CD4-positive, alpha-beta T cell (primary cell): ENCODE measurements around the gene USH1C. TPM values are rescaled to one million over a fixed set of nuclear protein-coding genes. Genes with fewer than 3 reads are reported as not detected.

ENCODE experiments used
- ATAC-seq: fragments of 200-7000 bp; cut with Tn5 transposase; one replicate; pipeline ENCODE4 v1.10.0; 2022; ENCODE audit warnings: mild to moderate bottlenecking; ENCODE audit not compliant: poor library complexity
- CTCF ChIA-PET: fragments of 350-600 bp; sonication (Branson Sonifier 250); formaldehyde crosslinking; loops from one replicate; lab custom pipeline; 2021; ENCODE audit warnings: antibody characterized with exemption, inconsistent platforms; lab: Charles Lee
- POLR2A ChIA-PET: fragments of 350-600 bp; sonication (Branson Sonifier 250); formaldehyde crosslinking; loops from one replicate; lab custom pipeline; 2021; ENCODE audit warnings: antibody characterized with exemption, inconsistent platforms; lab: Charles Lee
- DNase-seq, 14 experiments: peaks; one replicate each; pipeline ENCODE4 v3.0.0-alpha.2; 2013 to 2020; ENCODE audit warnings: mixed read lengths in 2 of 14
- H3K27ac ChIP-seq, 2 donors: one replicate each; pipeline versions ENCODE4 v1.5.1 to v1.7.0; 2013; ENCODE audit warnings: low read length in 2 of 2, low read depth in 1 of 2, mild to moderate bottlenecking in 1 of 2
- H3K27me3 ChIP-seq, 2 experiments: 1 replicate in 1 of 2; 2 replicates in 1 of 2; pipeline versions ENCODE4 v1.6.1 to v1.7.0; 2013; ENCODE audit warnings: low read length in 2 of 2, control low read depth in 1 of 2, mild to moderate bottlenecking in 1 of 2, moderate library complexity in 1 of 2; ENCODE audit not compliant: insufficient read depth in 2 of 2, control insufficient read depth in 1 of 2
- H3K36me3 ChIP-seq: one replicate; pipeline ENCODE4 v1.6.1; 2013; ENCODE audit warnings: low read length, control low read depth; ENCODE audit not compliant: insufficient read depth
- H3K4me1 ChIP-seq: one replicate; pipeline ENCODE4 v1.6.1; 2013; ENCODE audit warnings: low read length, control low read depth; ENCODE audit not compliant: insufficient read depth
- H3K4me3 ChIP-seq: one replicate; pipeline ENCODE4 v1.5.1; 2013; ENCODE audit warnings: mild to moderate bottlenecking, low read length, moderate library complexity
- H3K9me3 ChIP-seq, 2 experiments: 1 replicate in 1 of 2; 2 replicates in 1 of 2; pipeline versions ENCODE4 v1.6.1 to v1.7.0; 2013; ENCODE audit warnings: low read length in 2 of 2, mild to moderate bottlenecking in 2 of 2, control low read depth in 1 of 2, moderate library complexity in 1 of 2; ENCODE audit not compliant: control insufficient read depth in 1 of 2, insufficient read depth in 1 of 2
- H3K27ac Mint-ChIP-seq: one replicate; pipeline ENCODE4 v1.8.0; 2020; ENCODE audit warnings: mixed read lengths
- H3K27me3 Mint-ChIP-seq: one replicate; pipeline ENCODE4 v1.8.0; 2021; ENCODE audit warnings: mixed read lengths
- H3K36me3 Mint-ChIP-seq: one replicate; pipeline ENCODE4 v1.8.0; 2021; ENCODE audit warnings: low read depth, mixed read lengths
- H3K4me1 Mint-ChIP-seq: one replicate; pipeline ENCODE4 v1.8.0; 2021; ENCODE audit warnings: low read depth, mixed read lengths
- H3K4me3 Mint-ChIP-seq: one replicate; pipeline ENCODE4 v1.8.0; 2020; ENCODE audit warnings: mild to moderate bottlenecking, mixed read lengths
- H3K9me3 Mint-ChIP-seq: one replicate; pipeline ENCODE4 v1.8.0; 2020; ENCODE audit warnings: mixed read lengths
- intact Hi-C, 2 experiments: fragments of 100-400 bp; cut with DNase I in 1 of 2; cut with micrococcal nuclease in 1 of 2; formaldehyde crosslinking; loops; one replicate each; pipeline versions ENCODE4 v1.15.1 to v1.9.0; 2023 to 2025; cut with DNase I, micrococcal nuclease
- total RNA-seq, 174 experiments: library from RNA in 2 of 174; stranded (reverse) in 2 of 174; gene quantifications; one replicate each; pipeline ENCODE4 v1.2.3 and lab custom pipeline; 2021 to 2026
- TF ChIP-seq, protein P1 (sequence below): fragments of 200-600 bp; IDR thresholded peaks from one replicate; pipeline ENCODE4 v1.8.0; 2022; ENCODE audit warnings: antibody characterized with exemption, mild to moderate bottlenecking

USH1C gene
- total RNA-seq, 2 experiments from 2014 or later: not detected

DNA sequence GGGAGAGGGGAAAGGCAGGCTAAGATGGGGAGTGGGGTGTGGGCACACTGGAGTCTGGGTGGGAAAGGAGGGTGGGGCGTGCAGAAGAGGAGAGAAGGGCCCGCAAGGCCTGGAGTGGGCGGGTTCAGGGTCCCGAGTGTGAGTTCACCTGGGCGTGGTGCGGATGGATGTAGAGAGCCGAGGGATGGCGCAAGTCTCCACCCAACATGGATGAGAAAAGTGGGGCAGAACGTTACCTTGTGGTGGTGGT, 67.2 kb downstream of the USH1C start:
- H3K36me3 Mint-ChIP-seq: no peaks in the 10 kb centered on the region
- ChIA-PET POLR2A (no interaction called here), CTCF (no interaction called here)
- Histone ChIP-seq H3K27me3 (peaks cover 29 to 35% of the 10 kb centered on the region in 2 experiments), H3K4me3 (no peak overlapping the region), H3K9me3 (no peaks in the 10 kb centered on the region), H3K4me1 (no peaks in the 10 kb centered on the region), H3K36me3 (no peaks in the 10 kb centered on the region), H3K27ac (no peak overlapping the region)
- no peak overlapping the region for H3K27ac Mint-ChIP-seq
- no peaks in the 10 kb centered on the region for H3K4me1 Mint-ChIP-seq
- TF ChIP-seq, protein P1, sequence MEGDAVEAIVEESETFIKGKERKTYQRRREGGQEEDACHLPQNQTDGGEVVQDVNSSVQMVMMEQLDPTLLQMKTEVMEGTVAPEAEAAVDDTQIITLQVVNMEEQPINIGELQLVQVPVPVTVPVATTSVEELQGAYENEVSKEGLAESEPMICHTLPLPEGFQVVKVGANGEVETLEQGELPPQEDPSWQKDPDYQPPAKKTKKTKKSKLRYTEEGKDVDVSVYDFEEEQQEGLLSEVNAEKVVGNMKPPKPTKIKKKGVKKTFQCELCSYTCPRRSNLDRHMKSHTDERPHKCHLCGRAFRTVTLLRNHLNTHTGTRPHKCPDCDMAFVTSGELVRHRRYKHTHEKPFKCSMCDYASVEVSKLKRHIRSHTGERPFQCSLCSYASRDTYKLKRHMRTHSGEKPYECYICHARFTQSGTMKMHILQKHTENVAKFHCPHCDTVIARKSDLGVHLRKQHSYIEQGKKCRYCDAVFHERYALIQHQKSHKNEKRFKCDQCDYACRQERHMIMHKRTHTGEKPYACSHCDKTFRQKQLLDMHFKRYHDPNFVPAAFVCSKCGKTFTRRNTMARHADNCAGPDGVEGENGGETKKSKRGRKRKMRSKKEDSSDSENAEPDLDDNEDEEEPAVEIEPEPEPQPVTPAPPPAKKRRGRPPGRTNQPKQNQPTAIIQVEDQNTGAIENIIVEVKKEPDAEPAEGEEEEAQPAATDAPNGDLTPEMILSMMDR: no peak
- no peak for ATAC-seq
- no peaks in the 10 kb centered on the region for H3K9me3 Mint-ChIP-seq
- DNase-seq: no peak
- intact Hi-C loops: no loop called here
- H3K4me3 Mint-ChIP-seq: no peak overlapping the region
- H3K27me3 Mint-ChIP-seq: peaks cover 71% of the 10 kb centered on the region

DNA sequence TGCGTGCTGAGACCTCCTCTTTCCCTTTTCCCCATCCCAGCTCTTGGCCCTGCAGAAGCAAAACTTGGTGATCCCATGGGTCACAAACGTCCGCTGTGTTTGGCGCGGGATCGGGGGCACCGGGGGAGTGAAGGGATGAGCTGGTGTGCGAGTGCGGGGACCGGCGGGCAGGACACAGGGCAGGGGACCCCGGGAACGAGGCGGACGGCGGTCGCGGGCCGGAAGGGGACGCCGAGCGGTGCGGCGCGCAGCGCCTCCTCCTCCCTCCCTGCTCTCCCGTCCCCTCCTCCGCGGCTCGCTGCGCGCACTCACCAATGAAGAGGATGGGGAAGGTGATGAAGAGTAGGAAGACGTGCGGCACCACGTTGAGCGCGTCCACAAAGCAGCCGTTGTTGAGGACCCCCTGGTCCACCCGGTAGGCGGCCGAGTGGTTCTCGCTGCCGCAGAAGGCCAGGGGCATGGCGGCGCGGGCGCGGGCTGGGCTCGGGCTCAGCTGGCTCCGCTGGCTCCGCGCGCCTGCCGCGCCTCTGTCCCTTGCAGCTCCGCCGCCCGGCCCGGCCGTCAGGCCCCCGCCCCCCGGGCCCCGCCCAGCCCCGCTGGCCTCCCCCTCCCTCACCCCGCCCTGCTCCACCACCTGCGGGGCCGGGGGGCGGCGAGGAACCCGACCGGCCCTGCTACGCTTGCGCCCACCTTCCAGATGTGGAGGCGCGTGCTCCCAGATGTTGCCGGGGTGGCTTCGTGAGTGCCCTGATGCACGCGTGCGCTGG, 67.7 kb downstream of the USH1C start, which contains the start of gene ABCC8:
ABCC8 (minus strand) TSS at position 529 of the 767 bp plus-strand sequence; CDS start at position 460, 69 bp downstream.
- Histone ChIP-seq H3K27ac (no peak within 1 kb of the TSS), H3K4me3 (no peak within 1 kb of the TSS), H3K27me3 (peaks cover 29 to 35% of the 10 kb centered on the region in 2 experiments), H3K36me3 (no peaks in the 10 kb centered on the region), H3K4me1 (no peaks in the 10 kb centered on the region), H3K9me3 (no peaks in the 10 kb centered on the region)
- Mint-ChIP-seq H3K9me3 (no peaks in the 10 kb centered on the region), H3K27ac (no peak within 1 kb of the TSS), H3K4me3 (no peak within 1 kb of the TSS), H3K27me3 (peaks cover 72% of the 10 kb centered on the region), H3K36me3 (no peaks in the 10 kb centered on the region), H3K4me1 (no peaks in the 10 kb centered on the region)
- no peak for DNase-seq
- TF ChIP-seq, protein P1: no peak
- ChIA-PET CTCF (no interaction called here), POLR2A (no interaction called here)
- intact Hi-C loops: no loop called here
- no peak for ATAC-seq

DNA sequence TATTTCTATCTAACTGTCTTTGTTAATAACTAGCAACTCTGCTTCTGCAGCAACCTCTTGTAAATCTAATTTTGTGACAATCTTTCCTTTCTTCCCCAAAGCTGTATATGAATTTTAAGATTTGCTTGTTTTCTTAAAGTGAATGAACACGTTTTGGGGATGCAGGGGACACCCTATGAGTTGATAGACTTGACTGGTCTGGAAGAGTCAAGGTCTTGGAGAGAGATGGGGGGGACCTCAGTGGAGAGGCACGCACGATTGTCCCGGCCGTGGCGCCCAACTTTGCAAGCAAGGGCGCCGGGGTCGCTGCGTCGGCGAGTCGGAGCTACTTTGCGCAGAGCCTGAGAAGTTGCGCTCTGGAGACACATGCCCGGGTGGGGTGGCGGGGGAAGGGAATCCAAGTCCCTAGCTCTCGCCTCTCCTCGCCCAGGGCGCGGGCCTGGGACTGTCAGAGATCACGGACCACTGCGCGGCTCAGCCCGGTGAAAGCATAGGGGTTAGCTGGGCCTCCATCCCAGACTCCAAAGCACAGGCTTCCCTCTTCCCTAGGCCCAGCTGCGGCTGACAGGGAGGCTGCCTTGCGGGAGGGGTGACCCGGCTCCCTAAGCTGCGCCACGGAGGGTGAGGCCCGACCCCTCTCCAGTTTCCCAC, 68.4 kb downstream of the USH1C start:
- Histone ChIP-seq H3K36me3 (no peaks in the 10 kb centered on the region), H3K4me3 (no peak overlapping the region), H3K27ac (no peak overlapping the region), H3K4me1 (no peaks in the 10 kb centered on the region), H3K9me3 (no peaks in the 10 kb centered on the region), H3K27me3 (peaks cover 31 to 35% of the 10 kb centered on the region in 2 experiments)
- intact Hi-C loops: no loop called here
- no peaks in the 10 kb centered on the region for H3K4me1 Mint-ChIP-seq
- H3K36me3 Mint-ChIP-seq: no peaks in the 10 kb centered on the region
- peaks cover 73% of the 10 kb centered on the region for H3K27me3 Mint-ChIP-seq
- TF ChIP-seq, protein P1: no peak
- no peak for DNase-seq
- no peaks in the 10 kb centered on the region for H3K9me3 Mint-ChIP-seq
- POLR2A ChIA-PET: no interaction called here
- CTCF ChIA-PET: no interaction called here
- no peak for ATAC-seq
- no peak overlapping the region for H3K4me3 Mint-ChIP-seq
- H3K27ac Mint-ChIP-seq: no peak overlapping the region
